ENCODE results near the gene ECE1.

Gene ECE1

DNA sequence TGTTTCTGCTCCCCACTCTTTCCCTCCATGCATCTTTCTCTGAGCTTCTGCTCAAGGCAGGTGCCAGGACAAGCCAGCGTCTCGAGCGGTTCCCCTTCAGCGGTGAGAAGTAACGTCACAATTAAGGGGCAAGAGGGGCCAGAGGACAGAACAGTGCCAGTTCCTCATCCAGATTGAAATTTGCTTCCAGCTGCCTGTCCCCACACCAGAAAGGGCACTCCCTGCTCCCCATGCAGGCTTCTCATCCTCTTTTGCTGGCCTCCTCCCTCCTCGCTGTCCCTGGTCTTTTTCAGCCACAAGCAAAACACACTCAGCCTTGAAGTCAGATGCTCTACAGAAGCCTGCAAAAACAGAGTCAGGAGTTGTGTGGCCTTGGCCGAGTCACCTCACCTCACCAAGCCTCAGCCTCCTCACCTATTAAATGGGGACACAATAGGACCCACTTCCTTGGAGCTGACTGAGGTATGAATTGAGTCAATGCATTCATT is 35.0 kb upstream of the ECE1 start:
- DNase-seq, result peak; percentile 42

DNA sequence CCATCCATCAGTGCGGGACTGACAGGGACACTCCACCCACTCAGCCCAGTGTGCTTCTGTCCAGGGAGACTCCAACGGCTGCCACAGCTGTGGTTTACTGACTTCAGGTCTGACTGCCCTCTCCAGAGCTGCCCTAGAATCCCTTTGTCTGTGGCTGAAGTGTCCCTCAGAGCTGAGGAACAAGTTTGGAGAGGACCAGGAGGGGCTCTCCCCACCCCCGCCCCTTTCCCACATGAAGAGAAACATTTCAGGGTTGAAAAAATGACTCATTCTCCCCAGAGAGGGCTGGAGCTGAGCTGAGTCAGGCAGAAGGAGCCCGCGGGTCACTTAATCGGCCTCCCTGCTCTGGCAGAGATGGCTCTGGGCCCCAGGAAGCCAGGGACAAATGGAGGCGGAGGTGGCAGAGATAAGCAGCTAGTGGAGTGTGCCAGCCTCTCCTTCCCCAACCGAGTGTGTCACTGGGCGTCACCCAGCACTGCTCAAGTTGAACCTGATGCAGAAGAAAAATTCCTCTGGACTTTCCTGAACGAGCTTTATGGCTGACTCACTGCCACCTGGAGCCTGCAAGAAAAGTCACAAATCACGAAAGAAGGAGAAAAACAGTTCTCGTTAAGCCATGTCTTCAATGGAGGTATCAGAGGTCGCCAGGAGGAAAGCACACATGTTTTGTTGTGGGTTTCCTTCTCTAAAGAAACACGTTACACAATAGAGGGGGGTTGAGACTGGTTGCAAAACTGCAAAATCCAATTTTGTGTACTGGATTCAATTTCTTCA is 34.3 kb upstream of the ECE1 start:
- DNase-seq, result peak; percentile 82

DNA sequence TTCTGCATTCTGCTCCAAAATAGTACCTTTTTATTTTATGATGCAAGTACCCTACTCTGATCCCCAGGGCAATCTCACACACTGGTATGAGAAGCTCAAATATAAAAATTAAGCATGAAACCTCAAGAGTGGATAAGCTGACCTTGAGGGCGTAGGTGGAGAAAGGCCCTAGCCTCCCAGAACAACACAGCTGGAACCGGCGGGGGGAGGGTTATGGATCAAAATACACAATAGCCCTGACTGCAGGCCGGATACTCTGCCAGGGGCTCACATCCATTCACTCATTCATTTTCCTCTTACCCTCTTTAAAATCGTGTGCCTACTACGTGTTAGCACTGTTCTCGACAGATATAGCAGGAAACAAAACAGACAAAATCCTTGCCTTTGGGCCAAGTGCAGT is 32.8 kb upstream of the ECE1 start:
- DNase-seq, result no peak

DNA sequence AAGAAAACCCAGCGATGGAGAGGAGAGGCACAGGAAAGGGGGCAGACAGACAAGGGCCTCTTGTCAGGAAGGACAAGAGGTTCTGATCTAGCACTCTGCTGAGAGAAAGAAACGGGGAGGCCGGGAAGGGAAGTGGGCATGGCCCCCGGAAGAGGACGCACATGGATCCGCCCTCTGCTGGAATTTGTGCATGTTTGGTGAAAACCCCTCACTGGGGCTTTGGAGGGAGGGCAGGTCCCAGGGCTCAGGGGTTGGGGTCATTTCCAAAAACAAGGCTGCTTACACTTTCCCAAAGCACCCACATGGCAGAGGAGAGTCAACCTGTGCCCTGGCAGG is 32.4 kb upstream of the ECE1 start:
- no peak for DNase-seq

DNA sequence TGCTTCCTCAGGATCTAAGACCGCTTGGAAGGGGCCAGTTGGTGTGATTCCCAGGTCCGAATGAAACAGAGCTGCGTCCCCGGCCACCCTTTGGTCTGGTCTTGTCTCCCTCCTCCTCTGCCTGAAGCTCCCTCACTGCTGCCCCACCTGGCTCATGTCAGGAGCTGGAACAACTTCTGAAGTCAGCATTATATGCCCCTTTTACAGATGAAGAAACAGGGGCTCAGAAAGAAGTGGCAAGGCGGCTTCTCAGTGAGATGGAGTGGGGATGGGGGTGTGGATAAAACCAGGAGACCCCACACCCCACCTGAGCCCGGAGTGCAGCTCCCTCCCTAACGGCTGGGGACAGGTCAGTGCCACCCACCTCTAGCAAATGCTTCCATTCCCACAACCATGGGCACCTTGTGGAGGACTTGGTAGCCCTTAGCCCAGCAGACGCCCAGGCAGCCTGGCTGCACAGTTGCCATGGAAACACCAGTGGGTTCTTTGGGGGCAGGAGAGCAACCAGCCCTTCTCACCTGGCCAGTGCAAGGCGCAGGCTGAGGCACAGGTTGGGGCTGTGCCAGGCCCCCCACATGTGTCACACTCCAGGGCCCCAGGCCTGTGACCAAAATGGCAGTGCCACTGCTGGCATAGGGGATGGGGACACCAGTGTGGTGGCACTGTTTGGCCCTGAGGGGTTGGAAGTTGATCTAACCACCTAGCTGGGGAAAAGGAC is 31.9 kb upstream of the ECE1 start:
- no peak for DNase-seq

DNA sequence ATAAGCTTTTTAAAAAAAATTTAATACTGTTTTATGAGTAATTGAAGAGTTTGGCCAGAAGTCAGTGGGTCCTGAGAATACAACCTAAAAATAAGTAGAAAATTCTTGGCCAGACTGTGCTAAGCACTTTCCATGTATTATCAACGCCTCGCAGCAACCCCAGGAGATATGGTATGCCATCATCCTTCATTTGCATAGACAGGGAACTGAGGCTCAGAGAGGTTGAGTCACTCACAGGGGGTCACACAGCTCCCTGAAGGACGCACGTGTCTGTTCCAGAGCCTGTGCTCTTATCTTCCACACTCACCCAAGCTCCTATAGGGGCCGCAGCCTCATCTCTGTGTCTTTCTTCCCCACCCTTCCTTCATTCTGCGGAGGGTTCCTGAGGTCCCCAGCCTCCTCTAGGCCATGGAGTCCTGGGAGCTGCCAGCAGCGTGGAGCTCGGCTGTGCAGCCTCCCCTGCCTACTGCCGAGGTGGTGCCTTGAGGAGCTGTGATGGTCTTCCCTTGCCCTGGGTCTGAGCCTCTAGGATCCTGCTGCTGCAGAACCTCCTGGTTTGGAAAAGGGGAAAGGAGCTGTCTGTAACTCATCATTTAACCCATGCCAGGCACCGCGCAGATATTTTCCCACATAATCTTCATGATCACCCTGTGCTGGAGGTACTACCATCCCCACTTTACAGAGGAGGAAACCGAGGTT is 30.3 kb upstream of the ECE1 start:
- DNase-seq, result no peak

DNA sequence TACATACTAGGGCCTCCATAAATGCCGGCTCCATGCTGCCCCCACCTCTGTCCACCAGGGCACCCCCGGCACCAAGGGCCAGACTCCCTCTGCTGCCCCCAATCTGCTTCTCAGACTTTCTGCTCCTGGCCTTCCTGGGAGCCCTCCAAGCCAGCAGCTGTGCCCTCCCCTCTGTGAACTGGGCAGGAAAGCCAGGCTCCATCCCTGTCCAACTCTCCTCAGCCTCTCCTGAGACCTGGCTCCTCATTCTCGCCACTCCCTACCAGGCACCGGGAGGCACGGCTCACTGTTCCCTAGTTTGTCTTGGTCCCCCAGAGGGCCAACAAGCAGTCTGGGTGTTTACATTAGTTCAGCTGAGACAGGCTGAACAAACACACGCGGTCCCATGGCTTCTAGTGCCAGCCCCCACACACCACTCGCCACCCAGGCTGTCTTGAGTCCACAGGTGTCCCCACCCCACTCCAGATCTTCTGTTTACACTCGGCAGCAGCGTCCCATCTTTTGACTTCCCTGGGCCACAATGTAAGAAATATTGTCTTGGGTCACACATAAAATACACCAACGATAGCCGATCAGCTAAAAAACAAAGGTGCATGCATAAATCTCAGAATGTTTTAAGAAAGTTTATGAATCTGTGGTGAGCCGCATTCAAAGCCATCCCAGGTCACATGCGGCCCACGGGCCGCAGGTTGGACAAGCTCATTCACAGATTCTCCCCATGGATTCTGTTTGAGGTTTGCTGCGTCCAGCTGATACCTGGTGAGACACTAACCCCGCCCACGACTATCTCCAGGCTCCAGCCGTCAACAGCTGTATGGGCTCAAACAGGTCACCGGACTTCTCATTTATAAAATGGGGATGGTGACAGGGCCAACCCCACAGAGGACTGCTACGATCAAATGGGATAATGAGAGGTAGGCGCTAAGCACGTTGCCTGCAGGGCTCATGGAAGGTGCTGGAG is 29.5 kb upstream of the ECE1 start:
- no peak for DNase-seq

DNA sequence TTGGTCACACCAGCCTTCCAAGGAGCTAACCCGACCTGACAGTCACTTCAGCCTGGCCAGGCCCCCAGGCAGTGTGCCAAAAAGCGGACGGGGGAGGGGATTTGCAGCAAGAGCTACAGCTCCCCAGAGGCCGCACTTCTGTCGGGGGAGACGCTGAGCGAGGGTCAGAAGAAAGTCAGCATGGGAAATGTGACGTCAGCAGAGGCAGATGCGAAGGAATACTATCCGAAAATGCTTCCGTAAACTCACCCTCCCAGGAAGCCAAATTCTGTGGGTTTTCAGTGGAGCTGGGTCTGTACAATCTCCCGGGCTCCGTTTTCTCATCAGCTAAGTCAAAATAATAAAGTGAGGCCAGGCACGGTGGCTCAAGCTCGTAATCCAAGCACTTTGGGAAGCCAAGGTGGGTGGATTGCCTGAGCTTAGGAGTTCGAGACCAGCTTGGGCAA is 28.5 kb upstream of the ECE1 start:
- no peak for DNase-seq

DNA sequence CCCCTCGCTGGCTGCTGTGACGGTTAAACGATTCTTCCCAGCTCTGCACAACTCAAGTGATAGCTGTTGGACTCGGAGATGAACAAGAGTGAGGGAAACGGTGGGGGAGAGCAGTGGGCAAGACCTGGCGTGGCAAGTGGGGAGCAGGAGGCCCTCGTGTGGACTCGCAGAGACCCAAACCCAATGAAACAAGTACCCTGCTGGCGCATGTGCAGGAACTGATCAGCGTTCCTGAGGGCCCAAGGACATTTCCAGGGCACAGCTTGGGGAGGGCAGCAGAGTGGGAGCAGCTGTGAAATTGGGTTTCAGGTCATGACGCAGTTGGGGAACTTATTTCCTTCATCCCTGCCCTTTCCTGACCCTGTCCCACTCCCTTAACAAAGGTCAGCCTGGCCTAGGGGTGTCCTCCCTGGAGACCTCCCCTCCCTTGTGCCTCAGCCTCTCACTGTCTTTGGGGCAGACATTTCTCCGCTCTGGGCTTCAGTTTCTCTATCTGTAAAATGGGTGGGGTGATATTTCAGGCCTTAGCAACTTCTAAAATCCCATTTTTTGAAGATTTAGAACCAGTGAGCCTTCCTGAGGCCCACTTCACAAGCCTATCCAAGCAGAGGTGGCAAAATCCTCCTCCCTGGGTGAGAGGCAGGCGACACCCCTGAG is 27.9 kb upstream of the ECE1 start:
- DNase-seq, result no peak

DNA sequence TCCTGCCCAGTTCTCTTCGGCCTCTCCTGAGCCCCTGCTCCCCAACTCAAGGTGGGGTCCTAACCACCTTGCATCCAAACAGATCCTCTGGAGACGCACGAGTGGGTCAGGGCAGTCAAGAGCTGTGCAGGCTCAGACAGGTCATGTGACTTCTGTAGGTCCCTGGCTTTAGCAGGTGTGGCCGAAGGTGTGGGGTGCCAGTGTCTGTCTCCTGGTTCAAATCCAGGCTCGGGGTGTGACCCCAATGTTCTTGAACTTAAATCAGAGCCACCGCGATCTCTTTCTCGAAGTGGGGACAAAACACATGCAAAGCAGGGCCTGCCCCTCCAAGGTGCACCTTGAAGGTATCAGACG is 27.4 kb upstream of the ECE1 start:
- DNase-seq, result no peak

DNA sequence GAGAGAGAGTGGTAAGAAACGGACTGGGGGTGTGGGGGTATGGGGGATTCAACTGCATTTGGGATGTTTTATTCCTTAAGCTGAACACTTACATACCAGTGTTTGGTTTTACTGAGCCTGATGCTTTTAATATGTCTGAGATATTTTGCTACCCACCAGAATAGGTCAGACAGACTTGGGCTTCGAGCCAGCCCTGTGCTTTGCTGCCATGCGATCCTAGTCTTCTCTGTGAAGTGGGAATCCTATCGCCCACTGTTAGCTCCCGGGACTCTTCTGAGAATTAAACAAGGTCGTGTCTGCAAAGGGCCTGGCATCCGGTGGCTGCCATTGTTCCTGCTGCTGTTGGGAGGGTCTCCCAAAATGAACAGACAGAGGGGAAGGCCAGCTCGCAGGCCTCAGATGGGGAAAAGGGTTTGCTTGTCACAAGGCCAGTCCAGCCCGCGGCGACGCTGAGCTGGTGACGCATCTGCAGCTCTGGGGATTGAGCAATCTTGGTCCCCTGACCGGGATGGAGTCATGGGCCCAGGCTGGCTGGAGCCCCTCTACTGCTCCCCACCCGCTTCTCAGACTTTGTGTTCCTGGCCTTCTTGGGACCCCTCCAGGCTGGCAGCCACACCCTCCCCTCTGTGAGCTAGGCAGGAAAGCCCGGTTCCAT is 26.9 kb upstream of the ECE1 start:
- DNase-seq, result no peak

DNA sequence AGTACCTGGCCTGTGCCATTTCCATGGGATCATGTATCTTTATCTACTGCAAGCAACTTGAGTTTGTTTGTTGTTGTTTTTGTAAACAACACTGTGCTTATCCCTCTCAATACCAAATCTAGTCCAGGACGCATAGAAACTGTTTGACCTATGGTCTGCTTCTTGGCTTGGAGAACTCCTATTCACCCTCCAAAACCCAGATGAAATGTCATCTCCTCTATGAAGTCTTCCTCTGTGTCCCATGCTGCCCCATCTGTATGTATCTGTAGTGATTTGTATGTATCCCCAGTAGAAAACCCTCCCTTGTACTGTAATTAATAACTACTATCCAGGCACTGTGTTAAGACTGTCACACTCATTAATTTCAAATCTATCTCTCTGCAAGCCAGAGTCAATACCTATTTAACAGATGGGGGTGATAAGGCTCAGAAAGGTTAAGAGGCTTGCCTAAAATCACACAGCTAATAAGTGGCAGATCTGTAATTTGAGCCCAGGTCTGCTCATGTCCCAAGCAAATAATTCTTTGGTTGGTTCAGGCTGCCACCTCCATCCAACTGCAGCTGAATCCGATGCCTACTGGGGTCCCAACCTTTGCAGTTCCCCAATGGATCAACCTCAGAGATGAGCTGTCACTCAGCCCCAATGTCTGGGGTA is 24.6 kb upstream of the ECE1 start:
- no peak for DNase-seq

DNA sequence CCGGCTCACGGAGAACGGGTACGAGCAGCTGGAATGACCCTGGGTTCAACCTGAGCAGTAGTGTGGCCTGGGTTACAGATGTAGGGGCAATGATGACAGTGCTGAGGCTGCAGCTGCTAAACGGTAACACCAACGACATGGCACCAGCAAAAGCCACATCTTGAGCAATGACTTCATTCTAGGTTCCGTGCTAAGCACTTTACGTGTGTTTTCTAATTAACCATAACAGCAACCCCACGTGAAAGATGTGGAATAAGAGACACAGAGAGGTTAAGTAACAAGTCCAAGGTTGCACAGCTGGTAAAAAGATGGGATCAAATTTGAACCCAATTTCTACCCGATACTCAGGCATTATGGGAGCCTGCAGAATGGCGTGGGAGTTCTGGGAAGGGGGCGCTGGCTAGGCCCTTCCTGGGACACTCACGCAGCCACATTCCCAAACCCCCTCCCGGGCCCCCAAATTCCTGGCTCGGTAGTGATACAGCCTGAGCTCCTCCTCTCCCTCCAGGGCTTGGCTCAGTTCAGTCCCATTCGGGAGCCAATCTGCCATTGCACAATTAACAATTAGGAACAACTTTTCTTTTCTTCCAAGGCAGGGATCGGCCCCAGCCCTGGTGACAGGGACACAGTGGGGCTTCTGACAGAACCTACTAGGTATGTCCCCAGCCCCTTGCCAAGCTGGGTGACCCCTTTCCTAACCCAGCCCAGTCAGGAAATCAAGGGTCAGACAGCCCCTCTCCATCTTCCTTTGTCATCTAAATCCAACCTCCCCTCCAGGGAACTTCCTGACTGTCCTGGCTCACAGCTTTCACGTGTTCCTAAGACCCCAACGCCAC is 23.8 kb upstream of the ECE1 start:
- no peak for DNase-seq

DNA sequence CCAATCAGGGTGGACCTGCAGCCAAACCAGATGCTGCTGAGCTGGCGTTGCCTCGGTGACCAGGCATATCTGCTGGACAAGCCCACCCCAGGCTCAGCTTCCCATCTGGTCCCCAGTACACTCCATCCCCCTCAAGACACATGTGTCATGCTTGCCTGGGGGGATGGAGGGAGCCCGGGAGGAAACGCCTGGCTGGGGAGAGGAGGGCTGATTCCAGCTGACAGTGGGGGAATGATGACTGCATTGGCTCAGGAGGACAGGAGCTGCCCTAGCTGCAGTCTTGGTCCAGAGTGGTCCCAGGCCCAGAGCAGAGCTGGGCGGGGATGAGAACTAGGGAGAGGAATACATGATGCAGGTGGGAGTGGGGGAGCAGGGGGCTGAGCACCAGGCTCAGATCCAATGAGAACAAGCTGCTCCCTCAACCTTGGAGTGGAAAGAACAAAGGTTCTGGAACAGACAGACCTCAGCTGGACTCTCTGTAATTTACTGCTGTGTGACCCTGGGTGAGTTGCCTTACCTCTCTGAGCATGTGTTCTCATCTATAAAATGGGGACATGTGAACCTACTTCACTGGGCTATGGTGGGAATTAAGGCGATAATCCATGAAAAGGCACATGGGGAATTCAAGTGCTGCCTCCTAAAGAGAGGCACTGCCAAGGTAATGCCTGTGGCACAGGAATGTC is 23.1 kb upstream of the ECE1 start:
- no peak for DNase-seq

DNA sequence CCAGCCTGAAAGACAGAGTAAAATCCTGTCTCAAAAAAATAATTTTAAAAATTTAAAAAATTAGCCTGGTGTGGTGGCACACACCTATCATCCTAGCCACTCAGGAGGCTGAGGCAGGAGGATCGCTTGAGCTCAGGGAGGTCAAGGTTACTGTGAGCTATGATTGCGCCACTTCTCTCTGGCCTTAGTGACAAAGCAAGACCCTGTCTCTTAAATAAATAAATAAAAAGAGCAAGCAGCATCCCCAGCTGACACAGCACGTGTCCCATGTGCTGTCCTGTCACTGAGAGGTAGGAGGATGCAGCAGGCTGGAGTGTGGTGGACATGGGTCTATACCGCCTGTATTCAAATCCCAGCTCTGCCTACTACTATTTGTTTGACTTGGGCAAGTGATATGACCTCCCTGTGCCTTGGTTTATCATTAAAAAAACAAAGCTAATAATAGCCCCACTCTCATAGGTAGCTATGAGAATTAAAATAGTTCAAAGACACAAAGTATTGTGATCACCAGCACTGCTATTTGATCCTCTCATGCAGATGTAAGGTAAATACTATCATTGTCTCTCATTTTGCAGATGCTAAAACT is 22.2 kb upstream of the ECE1 start:
- DNase-seq, result no peak

DNA sequence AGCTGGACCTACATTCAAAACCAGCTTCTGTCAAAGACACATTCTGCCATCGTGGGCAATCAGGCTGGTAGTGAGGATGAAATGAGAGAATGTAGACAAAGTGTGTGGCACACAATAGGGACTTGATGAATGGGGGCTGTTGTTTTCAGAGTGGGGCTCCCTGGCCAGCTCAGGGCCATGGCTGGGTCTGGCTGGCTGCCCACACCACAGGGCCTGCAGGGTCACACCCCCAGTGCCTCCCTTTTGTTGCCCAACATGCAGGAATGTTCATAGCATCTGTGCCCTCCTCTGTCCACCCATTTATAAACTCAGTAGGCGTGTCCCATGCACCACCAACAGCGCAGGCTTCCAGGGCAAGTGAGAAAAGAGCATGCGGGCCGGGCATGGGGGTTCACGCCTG is 20.8 kb upstream of the ECE1 start:
- DNase-seq, result no peak

DNA sequence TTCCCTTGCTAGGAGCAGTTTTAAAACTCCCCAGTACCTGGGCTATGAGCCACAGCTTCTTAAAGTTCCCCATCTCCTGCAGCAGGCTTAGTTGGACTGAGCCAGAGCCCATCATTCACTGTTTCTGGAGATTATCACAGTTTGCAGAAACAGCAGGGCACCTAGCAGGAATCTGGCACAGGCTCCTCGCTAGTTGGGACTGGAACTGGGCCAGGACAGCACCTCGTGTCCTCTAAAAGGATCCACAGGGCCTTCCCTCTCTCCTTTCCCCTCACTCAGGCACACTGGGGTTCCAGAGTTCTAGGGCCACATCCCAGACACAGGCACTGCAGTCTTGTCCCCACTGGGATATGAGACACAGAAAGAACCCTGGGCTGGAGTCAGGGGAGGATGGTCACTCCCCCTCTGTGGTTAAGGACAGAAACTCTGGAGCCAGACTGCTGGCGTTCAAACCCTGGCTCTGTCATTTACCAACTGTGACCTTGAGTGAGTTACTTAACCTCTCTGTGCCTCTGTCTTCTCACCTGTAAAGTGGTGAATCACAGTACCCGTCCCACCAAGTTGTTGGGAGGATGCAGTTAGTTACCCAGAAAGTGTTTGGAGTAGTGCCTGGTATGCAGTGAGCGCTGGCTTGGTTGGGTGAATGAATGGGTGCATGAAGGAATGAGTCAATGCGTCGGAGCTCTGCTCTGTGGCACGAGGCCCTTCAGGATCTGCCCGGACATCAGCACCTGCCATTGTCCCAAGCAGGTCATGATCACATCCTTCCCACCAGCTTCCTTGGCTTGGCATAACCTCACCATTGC is 18.8 kb upstream of the ECE1 start:
- no peak for DNase-seq

DNA sequence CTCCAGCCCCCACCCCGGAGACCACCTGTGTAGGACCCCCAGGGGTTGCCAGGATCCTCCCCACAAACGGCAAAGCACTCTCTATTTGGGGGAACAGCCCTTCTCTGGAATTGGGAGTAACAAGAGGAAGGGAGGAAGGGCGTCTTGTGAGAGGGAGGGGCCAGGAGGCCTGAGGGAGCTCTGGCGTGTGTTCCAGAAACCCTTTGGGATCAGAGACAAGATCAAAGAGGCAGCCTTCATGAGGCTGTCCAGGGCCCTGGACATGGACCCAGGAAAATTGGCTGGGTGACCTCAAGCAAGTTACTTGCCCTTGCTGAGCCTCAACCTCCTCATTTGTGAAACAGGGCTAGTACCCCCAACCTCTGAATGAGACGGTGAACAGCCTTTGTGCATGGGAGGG is 18.1 kb upstream of the ECE1 start:
- DNase-seq, result no peak

All from activated CD4-positive, alpha-beta T cell treated with anti-CD3 and anti-CD28 coated beads, Interleukin-10, Interleukin-2, amounts not matched to agents 100 ng/mL and 50 ng/mL, durations not matched to agents 16 hours and 8 hours (primary cell).